Measurements from ENCODE around the gene CENPX.
A peak's percentile ranks its signal among the peaks of the same experiment; 100 is the strongest.

The CENPX gene

GRCh38 chr17:82019690-82020571 is 2.7 kb downstream of the CENPX start:
- no peaks in the 10 kb centered on the region for H3K9me3 ChIP-seq (ENCODE audit: severe bottlenecking)
- peaks cover 32% of the 10 kb centered on the region for H3K36me3 ChIP-seq
- no peak overlapping the region for H3K4me3 ChIP-seq (ENCODE audit: low read depth, low read length)
- peak; percentile 91 for DNase-seq
- H3K27ac ChIP-seq: peak overlapping the region; percentile 40
- TF ChIP-seq CTCF (IDR thresholded peaks at IDR 0.05; ENCODE audit: low read depth, low read length): peak; percentile 99
- no peaks in the 10 kb centered on the region for H3K27me3 ChIP-seq (ENCODE audit: insufficient read depth, low read depth, severe bottlenecking)

- no peak overlapping the region for H3K4me3 ChIP-seq (ENCODE audit: low read depth, low read length)
- TF ChIP-seq CTCF (IDR thresholded peaks at IDR 0.05; ENCODE audit: low read depth, low read length): no peak
- no peaks in the 10 kb centered on the region for H3K27me3 ChIP-seq (ENCODE audit: insufficient read depth, low read depth, severe bottlenecking)
- H3K27ac ChIP-seq: no peak overlapping the region; the same call in 1 of the 2 replicates
- H3K36me3 ChIP-seq: peaks cover 32% of the 10 kb centered on the region
- H3K9me3 ChIP-seq (ENCODE audit: severe bottlenecking): no peaks in the 10 kb centered on the region
- no peak for DNase-seq
Measured at GRCh38 chr17:82018989-82019689, 3.5 kb downstream of the CENPX start.

GRCh38 chr17:82018152-82018988 is 4.3 kb downstream of the CENPX start:
- TF ChIP-seq CTCF (IDR thresholded peaks at IDR 0.05; ENCODE audit: low read depth, low read length): no peak
- Histone ChIP-seq H3K4me3 (ENCODE audit: low read depth, low read length) (no peak overlapping the region), H3K9me3 (ENCODE audit: severe bottlenecking) (no peaks in the 10 kb centered on the region), H3K36me3 (peaks cover 32% of the 10 kb centered on the region), H3K27ac (no peak overlapping the region), H3K27me3 (ENCODE audit: insufficient read depth, low read depth, severe bottlenecking) (no peaks in the 10 kb centered on the region)
- no peak for DNase-seq

- no peak overlapping the region for H3K27ac ChIP-seq
- H3K36me3 ChIP-seq: peaks cover 35% of the 10 kb centered on the region
- no peaks in the 10 kb centered on the region for H3K27me3 ChIP-seq (ENCODE audit: insufficient read depth, low read depth, severe bottlenecking)
- TF ChIP-seq CTCF (IDR thresholded peaks at IDR 0.05; ENCODE audit: low read depth, low read length): no peak
- H3K9me3 ChIP-seq (ENCODE audit: severe bottlenecking): no peaks in the 10 kb centered on the region
- no peak overlapping the region for H3K4me3 ChIP-seq (ENCODE audit: low read depth, low read length)
- no peak for DNase-seq
Measured at GRCh38 chr17:82017612-82018151, 5.0 kb downstream of the CENPX start.

- H3K27ac ChIP-seq: no peak overlapping the region
- TF ChIP-seq CTCF (IDR thresholded peaks at IDR 0.05; ENCODE audit: low read depth, low read length): no peak
- no peaks in the 10 kb centered on the region for H3K9me3 ChIP-seq (ENCODE audit: severe bottlenecking)
- peaks cover 37% of the 10 kb centered on the region for H3K36me3 ChIP-seq
- H3K4me3 ChIP-seq (ENCODE audit: low read depth, low read length): no peak overlapping the region
- no peaks in the 10 kb centered on the region for H3K27me3 ChIP-seq (ENCODE audit: insufficient read depth, low read depth, severe bottlenecking)
- no peak for DNase-seq
Measured at GRCh38 chr17:82016875-82017459, 5.7 kb downstream of the CENPX start.

Data from WERI-Rb-1 (cell line).